ENCODE measurements around the gene NOD1. TPM values are rescaled to one million over a fixed set of nuclear protein-coding genes. Genes with fewer than 3 reads are reported as not detected.
"Not testable (repeated sequence)": the region's sequence is repeated elsewhere in the genome, so short reads cannot be mapped to it uniquely, and the experiment has no call there.

NOD1 gene
- total RNA-seq, 2 experiments from 2014 or later: 26.8 to 28.2 TPM

DNA sequence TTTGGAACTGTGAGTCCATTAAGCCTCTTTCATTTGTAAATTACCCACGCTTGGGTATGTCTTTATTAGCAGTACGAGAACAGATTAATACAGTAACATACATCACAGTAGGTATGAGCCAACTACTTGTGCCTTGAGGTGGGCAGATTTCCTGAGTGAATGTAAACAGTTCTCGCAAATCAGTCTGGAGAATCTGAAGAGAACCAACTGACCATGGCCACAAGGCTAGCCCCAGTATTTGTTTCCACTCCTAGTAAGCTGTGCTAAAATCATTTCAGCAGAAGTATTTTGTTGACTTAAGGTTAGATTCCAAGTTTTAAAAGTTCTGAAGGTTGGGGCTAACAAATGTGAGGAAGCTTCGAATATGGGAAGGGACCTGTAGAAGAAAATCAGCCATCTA lies 82.9 kb downstream of the NOD1 start:
- Mint-ChIP-seq H3K27ac (no peak overlapping the region), H3K27me3 (no peaks in the 10 kb centered on the region), H3K36me3 (no peaks in the 10 kb centered on the region), H3K9me3 (no peaks in the 10 kb centered on the region), H3K4me1 (no peaks in the 10 kb centered on the region), H3K4me3 (no peak overlapping the region)
- POLR2A ChIA-PET: no interaction called here
- DNase-seq (no peak), ATAC-seq (ENCODE audit: low read depth) (no peak)

DNA sequence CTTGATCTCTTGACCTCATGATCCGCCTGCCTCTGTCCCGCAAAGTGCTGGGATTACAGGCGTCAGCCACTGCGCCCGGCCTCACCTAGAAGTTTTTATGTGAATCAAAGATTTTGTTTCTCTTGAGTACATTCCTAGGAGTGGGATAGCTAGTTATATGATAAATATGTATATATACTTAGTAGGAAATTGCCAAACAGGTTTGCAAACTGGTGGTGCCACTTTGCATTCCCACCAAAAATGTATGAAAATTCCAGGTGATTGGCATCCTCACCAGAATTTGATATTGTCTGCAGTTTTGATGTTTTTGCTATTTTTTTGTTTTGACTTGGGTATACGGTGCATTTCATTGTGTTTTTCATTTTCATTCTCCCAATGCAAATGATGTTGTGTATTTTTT lies 86.8 kb downstream of the NOD1 start:
- H3K27me3 Mint-ChIP-seq: no peaks in the 10 kb centered on the region
- no peak overlapping the region for H3K27ac Mint-ChIP-seq
- H3K4me1 Mint-ChIP-seq: peaks cover 2% of the 10 kb centered on the region
- H3K4me3 Mint-ChIP-seq: no peak overlapping the region
- DNase-seq: no peak
- H3K9me3 Mint-ChIP-seq: no peaks in the 10 kb centered on the region
- no peak for ATAC-seq (ENCODE audit: low read depth)
- H3K36me3 Mint-ChIP-seq: peaks cover 5% of the 10 kb centered on the region
- POLR2A ChIA-PET: no interaction called here

DNA sequence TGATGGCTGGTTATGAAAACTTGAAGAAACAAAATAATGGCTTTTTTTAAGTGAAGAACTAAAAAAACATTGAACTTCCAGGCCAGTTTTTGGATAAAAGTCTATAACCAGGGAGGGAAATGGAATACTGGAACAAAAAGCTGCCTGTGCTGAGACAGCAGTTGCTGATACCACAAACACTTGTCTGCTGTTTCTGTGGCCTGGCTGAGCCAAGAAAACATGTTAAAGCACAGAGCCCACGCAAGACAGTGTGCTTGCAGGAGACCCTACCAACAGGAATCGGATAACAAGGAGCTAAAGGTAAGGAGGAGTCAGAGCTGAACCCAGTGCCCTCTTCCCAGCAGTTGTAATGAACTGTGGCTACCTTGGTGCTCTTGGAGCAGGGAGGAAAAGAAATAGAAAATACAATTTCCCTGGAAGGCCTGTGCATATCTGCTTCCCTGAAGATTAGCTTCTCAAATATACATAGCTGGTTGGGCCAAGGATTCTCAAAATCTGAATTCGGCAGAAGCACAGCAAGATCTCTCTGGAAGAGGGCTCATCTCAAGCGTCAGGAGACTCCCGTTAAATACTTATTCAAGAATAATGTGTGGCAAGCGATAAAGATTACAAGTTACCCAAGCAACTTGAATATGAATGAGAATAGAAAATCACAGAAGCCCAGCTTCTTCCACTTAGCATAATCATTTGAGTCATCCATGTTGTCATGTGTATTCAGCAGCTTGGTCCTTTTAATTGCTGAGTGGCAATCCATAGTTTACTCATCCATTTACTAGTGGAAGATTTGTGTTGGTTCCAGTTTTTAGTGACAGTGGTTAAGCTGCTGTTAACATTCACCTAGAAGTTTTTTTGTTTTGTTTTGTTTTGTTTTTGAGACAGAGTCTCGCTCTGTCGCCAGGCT lies 87.6 kb downstream of the NOD1 start:
- POLR2A ChIA-PET: no interaction called here
- no peak overlapping the region for H3K27ac Mint-ChIP-seq
- H3K4me3 Mint-ChIP-seq: no peak overlapping the region
- no peaks in the 10 kb centered on the region for H3K9me3 Mint-ChIP-seq
- H3K4me1 Mint-ChIP-seq: peaks cover 3% of the 10 kb centered on the region
- peaks cover 5% of the 10 kb centered on the region for H3K36me3 Mint-ChIP-seq
- DNase-seq (no peak), ATAC-seq (ENCODE audit: low read depth) (no peak)
- no peaks in the 10 kb centered on the region for H3K27me3 Mint-ChIP-seq

DNA sequence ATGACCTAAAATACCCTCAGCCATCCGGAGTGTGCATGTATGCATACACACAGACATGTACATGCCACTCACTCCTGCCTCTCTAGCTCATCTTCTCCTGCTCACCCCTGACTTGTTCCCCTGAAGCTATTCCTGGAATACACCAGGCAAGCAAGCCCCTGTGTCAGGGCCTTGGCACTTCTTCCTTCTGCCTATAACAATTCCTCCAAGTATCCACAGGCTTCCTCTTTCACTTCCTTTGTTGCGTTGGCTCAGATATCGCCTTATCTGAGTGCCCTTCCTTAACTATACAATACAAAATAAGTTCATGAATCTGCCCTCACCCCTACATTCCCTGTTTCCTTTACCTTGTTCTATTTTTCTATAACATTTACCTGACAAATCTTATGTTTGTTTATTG lies 88.8 kb downstream of the NOD1 start:
- POLR2A ChIA-PET: no interaction called here
- H3K4me1 Mint-ChIP-seq: peaks cover 3% of the 10 kb centered on the region
- H3K9me3 Mint-ChIP-seq: no peaks in the 10 kb centered on the region
- H3K27me3 Mint-ChIP-seq: no peaks in the 10 kb centered on the region
- H3K36me3 Mint-ChIP-seq: peaks cover 5% of the 10 kb centered on the region
- no peak overlapping the region for H3K4me3 Mint-ChIP-seq
- no peak for ATAC-seq (ENCODE audit: low read depth)
- no peak overlapping the region for H3K27ac Mint-ChIP-seq
- no peak for DNase-seq

DNA sequence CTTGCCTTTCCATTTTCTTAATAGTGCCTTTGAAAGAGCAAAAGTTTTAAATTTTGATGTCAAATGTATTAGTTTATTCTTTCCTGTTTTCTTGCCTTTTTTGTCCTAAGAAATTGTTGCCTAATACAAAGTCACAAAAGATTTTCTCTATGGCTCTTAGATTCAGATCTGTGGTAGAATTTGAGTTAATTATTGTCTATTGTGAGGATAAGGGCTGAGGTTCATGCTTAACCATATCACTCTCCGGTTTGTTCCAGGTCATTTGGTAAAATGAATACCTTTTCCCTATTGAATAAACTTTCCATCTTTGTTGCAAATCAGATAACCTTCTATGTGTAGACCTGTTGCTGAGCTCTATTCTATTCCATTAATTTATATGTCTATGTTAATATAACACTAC lies 96.0 kb downstream of the NOD1 start:
- Mint-ChIP-seq H3K36me3 (peaks cover 21% of the 10 kb centered on the region), H3K9me3 (peaks cover 15% of the 10 kb centered on the region)

DNA sequence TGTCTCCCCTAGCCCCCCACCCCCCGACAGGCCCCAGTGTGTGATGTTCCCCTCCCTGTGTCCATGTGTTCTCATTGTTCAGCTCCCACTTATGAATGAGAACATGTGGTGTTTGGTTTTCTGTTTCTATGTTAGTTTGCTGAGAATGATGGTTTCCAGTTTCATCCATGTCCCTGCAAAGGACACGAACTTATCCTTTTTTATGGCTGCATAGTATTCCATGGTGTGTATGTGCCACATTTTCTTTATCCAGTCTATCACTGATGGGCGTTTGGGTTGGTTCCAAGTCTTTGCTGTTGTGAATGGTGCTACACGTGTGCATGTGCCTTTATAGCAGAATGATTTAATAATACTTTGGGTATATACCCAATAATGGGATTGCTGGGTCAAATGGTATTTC lies 97.8 kb downstream of the NOD1 start:
- H3K27me3 Mint-ChIP-seq; POLR2A ChIA-PET; H3K4me3 Mint-ChIP-seq; H3K4me1 Mint-ChIP-seq; ATAC-seq (ENCODE audit: low read depth); H3K27ac Mint-ChIP-seq; DNase-seq: not testable (repeated sequence)
- Mint-ChIP-seq H3K36me3 (peaks cover 21% of the 10 kb centered on the region), H3K9me3 (peaks cover 15% of the 10 kb centered on the region)

More for the DNA sequence above, 96.0 kb downstream of the NOD1 start:
- ATAC-seq (ENCODE audit: low read depth) (no peak), DNase-seq (no peak)
- H3K4me3 Mint-ChIP-seq: no peak overlapping the region
- H3K27me3 Mint-ChIP-seq: no peaks in the 10 kb centered on the region
- no peak overlapping the region for H3K27ac Mint-ChIP-seq
- peaks cover 3% of the 10 kb centered on the region for H3K4me1 Mint-ChIP-seq
- POLR2A ChIA-PET: no interaction called here

DNA sequence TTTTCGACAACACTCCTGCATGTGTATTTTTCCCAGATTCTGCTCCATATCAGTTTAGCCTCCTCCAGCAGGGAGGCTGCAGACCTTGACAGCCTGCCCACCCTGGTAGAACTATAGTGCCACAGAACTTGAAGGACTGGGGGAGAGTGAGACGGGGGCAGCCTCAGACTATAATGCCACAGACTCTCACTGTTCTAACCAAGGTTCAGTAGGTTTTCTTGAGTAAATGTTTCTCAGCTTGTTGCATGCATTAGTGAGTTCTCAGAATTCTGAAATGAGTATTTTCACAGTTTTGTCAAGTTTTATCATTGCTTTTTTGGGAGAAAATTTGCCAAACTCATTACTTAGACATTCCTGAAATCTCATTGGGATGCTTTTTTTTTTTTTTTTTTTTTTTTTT lies 98.3 kb downstream of the NOD1 start:
- H3K27me3 Mint-ChIP-seq: no peaks in the 10 kb centered on the region
- H3K36me3 Mint-ChIP-seq: peaks cover 21% of the 10 kb centered on the region

DNA sequence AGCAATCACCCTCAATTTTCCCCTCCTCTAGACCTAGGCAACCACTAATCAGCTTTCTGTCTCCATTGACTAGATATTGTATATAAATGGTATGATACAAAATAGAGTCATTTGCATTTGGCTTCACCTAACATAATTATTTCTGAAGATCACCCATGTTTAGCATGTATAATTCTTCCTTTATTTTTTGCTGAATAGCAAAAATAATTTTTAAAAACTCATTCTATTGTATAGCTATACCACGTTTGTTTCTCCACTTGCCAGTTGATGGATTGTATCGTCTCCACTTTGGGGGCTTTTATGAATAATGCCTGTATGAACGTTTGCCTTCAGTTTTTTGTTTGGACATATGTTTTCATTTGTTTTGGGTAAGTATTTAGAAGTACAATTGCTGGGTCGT lies 98.8 kb downstream of the NOD1 start:
- Mint-ChIP-seq H3K4me3 (no peak overlapping the region), H3K4me1 (no peaks in the 10 kb centered on the region), H3K27me3 (no peaks in the 10 kb centered on the region), H3K9me3 (peaks cover 15% of the 10 kb centered on the region), H3K27ac (no peak overlapping the region), H3K36me3 (peaks cover 21% of the 10 kb centered on the region)
- DNase-seq: no peak
- ATAC-seq (ENCODE audit: low read depth): no peak
- POLR2A ChIA-PET: no interaction called here

More for the DNA sequence above, 98.3 kb downstream of the NOD1 start:
- Mint-ChIP-seq H3K4me1 (no peaks in the 10 kb centered on the region), H3K9me3 (peaks cover 15% of the 10 kb centered on the region), H3K4me3 (no peak overlapping the region), H3K27ac (no peak overlapping the region)
- POLR2A ChIA-PET: no interaction called here
- DNase-seq (no peak), ATAC-seq (ENCODE audit: low read depth) (no peak)

DNA sequence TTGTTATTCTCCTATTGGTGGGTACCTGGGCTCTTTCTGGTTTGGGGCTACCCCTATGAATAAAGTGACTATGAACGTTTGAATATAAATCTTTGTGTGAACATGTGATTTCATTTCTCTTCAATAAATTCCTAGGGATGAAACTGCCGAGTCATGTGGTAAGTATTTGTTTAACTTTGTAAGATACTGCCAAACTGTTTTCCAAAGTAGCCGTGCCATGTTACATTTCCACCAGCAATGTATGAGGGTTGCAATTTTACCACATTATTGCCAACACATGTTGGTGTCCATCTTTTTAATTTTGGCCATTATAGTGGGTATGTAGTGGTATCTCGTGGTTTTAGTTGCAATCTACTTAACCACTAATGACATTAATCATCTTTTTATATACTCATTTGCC lies 99.5 kb downstream of the NOD1 start:
- peaks cover 18% of the 10 kb centered on the region for H3K36me3 Mint-ChIP-seq
- no peaks in the 10 kb centered on the region for H3K4me1 Mint-ChIP-seq
- H3K4me3 Mint-ChIP-seq: no peak overlapping the region
- ATAC-seq (ENCODE audit: low read depth): no peak
- DNase-seq: no peak
- H3K27ac Mint-ChIP-seq: no peak overlapping the region
- H3K27me3 Mint-ChIP-seq: no peaks in the 10 kb centered on the region
- peaks cover 13% of the 10 kb centered on the region for H3K9me3 Mint-ChIP-seq
- POLR2A ChIA-PET: no interaction called here

DNA sequence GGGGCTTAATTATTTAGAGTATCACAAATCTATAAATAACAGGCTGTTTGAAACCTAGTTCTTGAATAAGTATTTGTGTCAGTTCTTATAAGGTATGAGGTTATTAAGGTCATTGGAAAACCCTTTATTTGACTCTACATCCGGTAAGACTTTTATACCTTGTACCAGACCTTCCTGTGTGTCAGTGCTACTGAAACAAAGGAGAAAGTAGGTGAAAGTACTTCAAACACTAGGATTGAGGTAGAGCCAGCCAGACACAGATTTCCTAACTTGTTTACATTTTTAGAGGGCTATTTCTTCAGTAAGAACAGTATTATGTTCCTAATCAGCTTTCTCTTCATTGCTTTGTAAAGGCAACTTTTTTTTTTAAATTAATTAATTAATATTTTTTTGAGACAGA lies 100.3 kb downstream of the NOD1 start:
- no peak for DNase-seq
- H3K27me3 Mint-ChIP-seq: no peaks in the 10 kb centered on the region
- H3K27ac Mint-ChIP-seq: no peak overlapping the region
- H3K4me3 Mint-ChIP-seq: no peak overlapping the region
- POLR2A ChIA-PET: no interaction called here
- H3K4me1 Mint-ChIP-seq: no peaks in the 10 kb centered on the region
- ATAC-seq (ENCODE audit: low read depth): no peak
- peaks cover 15% of the 10 kb centered on the region for H3K36me3 Mint-ChIP-seq
- H3K9me3 Mint-ChIP-seq: peaks cover 9% of the 10 kb centered on the region

Other genes with a start within 250 kb of the NOD1 start
- gene ZNRF2, start 194.2 kb downstream of the NOD1 start, total RNA-seq: 10 to 100 TPM; 27.1 to 28.0 TPM
- 10 to 100 TPM; 40.2 to 42.7 TPM for gene GGCT, start 26.0 kb upstream of the NOD1 start, total RNA-seq
- 100 to 1,000 TPM; 150 to 154 TPM for gene GARS1, start 116.1 kb upstream of the NOD1 start, total RNA-seq
- not detected for gene CRHR2, start 203.7 kb upstream of the NOD1 start, total RNA-seq